Measurements from ENCODE around the gene BCKDK. TPM values are rescaled to one million over a fixed set of nuclear protein-coding genes. Genes with fewer than 3 reads are reported as not detected.

The BCKDK gene
- total and polyA plus RNA-seq, 4 donors = 16.2 to 61.8 (median 33.9) TPM

DNA sequence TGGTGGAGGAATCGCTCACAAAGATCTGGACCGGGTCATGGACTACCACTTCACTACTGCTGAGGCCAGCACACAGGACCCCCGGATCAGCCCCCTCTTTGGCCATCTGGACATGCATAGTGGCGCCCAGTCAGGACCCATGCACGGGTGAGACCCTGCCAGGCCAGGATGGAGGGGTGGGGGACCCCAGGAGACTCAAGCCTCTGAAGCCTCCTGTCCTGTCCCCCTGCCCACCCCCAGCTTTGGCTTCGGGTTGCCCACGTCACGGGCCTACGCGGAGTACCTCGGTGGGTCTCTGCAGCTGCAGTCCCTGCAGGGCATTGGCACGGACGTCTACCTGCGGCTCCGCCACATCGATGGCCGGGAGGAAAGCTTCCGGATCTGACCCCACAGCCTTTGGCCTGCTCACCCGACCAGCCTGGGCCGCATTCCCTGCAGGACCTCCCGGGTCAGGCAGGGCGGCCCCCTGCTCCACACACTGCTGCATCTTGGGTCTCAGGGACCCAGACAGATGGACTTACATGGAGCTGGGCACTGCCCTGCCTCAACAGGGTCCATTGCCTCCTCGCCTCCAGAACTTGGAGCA is 3.8 kb downstream of the BCKDK start:
- Histone ChIP-seq H3K36me3 (ENCODE audit: control insufficient read depth in 4 of 4, insufficient read depth in 4 of 4, low read length in 4 of 4) (peaks cover 0 to 28% (median 7%) of the 10 kb centered on the region in 4 donors), H3K9ac (ENCODE audit: insufficient read depth in 1 of 2, low read length in 2 of 2) (no peak overlapping the region), H3K4me1 (ENCODE audit: control insufficient read depth in 5 of 5, insufficient read depth in 5 of 5, low read length in 5 of 5) (peaks cover 0 to 15% (median 0%) of the 10 kb centered on the region in 5 donors), H3K9me3 (ENCODE audit: control insufficient read depth in 4 of 4, insufficient read depth in 3 of 4, low read length in 3 of 4) (no peaks in the 10 kb centered on the region), H3K27me3 (ENCODE audit: control insufficient read depth in 3 of 3, insufficient read depth in 3 of 3, low read length in 2 of 3) (no peaks in the 10 kb centered on the region), H3K4me3 (no peak overlapping the region), H3K27ac (ENCODE audit: low read depth in 1 of 2, low read length in 1 of 2) (peak overlapping the region in 1 of 2 donors; percentile 60)
- TF ChIP-seq, protein P1, sequence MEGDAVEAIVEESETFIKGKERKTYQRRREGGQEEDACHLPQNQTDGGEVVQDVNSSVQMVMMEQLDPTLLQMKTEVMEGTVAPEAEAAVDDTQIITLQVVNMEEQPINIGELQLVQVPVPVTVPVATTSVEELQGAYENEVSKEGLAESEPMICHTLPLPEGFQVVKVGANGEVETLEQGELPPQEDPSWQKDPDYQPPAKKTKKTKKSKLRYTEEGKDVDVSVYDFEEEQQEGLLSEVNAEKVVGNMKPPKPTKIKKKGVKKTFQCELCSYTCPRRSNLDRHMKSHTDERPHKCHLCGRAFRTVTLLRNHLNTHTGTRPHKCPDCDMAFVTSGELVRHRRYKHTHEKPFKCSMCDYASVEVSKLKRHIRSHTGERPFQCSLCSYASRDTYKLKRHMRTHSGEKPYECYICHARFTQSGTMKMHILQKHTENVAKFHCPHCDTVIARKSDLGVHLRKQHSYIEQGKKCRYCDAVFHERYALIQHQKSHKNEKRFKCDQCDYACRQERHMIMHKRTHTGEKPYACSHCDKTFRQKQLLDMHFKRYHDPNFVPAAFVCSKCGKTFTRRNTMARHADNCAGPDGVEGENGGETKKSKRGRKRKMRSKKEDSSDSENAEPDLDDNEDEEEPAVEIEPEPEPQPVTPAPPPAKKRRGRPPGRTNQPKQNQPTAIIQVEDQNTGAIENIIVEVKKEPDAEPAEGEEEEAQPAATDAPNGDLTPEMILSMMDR (IDR thresholded peaks at IDR 0.05; ENCODE audit: control extremely low read depth, extremely low read depth) = no peak
- WGBS, 2 donors = 95 to 96% methylated on average over 23 of the region's 23 CpGs
- DNase-seq (no peak), ATAC-seq (ENCODE audit: insufficient read depth, low FRiP score) (no peak)

DNA sequence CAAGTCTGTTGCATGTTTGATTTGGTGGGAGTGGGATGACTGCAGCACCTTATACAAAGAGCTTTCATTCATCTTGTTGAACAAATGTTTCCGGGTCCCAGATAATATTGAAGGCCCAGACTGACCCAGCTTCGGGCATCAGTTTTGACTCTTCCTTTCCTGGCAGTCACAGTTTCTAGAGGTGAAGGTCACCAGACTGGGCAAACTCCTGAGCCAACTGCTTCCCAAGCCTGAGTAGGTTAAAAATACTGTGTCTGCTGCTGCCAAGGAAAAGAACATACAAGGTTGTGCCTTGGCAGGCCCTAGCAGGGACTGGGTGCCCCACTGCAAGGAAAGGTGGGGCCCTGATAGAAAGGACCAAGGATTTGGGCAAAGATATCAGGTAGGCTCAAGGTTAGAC is 4.5 kb downstream of the BCKDK start:
- DNase-seq (no peak), ATAC-seq (ENCODE audit: insufficient read depth, low FRiP score) (no peak)
- Histone ChIP-seq H3K9me3 (ENCODE audit: control insufficient read depth in 4 of 4, insufficient read depth in 3 of 4, low read length in 3 of 4) (no peaks in the 10 kb centered on the region), H3K36me3 (ENCODE audit: control insufficient read depth in 4 of 4, insufficient read depth in 4 of 4, low read length in 4 of 4) (peaks cover 0 to 28% (median 7%) of the 10 kb centered on the region in 4 donors), H3K4me3 (no peak overlapping the region), H3K27me3 (ENCODE audit: control insufficient read depth in 3 of 3, insufficient read depth in 3 of 3, low read length in 2 of 3) (no peaks in the 10 kb centered on the region), H3K9ac (ENCODE audit: insufficient read depth in 1 of 2, low read length in 2 of 2) (no peak overlapping the region), H3K4me1 (ENCODE audit: control insufficient read depth in 5 of 5, insufficient read depth in 5 of 5, low read length in 5 of 5) (peaks cover 0 to 15% (median 0%) of the 10 kb centered on the region in 5 donors), H3K27ac (ENCODE audit: low read depth in 1 of 2, low read length in 1 of 2) (peak overlapping the region in 1 of 2 donors; percentile 60)
- TF ChIP-seq, protein P1 (IDR thresholded peaks at IDR 0.05; ENCODE audit: control extremely low read depth, extremely low read depth) = no peak
- WGBS, 2 donors = 87 to 89% methylated on average over 2 of the region's 2 CpGs

DNA sequence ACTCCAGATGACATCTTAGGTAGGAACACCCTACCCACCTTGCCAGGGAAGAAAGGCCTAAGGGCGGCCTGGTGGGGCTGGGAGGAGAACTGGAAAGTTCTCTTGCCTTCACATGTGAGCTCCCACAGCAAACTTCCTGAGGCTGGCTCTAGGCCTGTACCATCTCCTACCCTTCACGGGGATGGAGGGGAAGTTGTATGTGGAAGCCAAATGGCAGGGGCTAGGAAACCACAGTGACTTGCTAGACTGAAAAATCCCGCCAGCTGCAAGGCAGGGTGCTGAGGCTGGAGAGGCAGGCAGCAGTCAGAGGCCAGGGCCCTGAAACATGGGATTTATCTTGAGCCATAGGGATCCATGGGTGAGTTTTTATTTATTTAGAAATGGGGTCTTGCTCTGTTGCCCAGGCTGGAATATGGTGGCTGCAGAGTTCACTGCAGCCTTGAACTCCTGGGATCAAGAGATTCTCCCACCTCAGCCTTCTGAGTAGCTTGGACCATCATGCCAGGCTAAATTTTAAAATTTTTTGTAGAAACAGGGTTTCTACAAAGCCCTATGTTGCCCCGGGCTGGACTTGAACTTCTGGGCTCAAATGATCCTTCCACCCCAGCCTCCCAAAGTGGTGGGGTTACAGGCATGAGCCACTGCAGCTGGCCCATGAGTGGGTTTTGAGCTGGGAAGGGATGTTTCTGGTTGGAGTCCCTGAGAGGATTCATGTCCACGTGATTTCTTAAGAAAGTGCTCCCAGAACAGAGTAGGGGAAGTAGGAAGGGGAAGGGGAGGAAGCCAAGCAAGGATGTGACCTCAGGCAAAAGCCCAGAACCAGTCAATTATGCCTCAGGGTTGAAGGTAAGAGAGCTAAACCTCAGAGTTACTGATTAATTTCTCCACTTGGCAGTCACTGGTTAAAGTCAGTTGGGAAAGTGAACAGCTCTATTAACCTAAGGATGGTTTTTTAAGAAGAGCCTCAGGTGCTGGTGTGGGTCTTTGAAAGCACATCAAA is 5.2 kb downstream of the BCKDK start:
- Histone ChIP-seq H3K4me1 (ENCODE audit: control insufficient read depth in 5 of 5, insufficient read depth in 5 of 5, low read length in 5 of 5) (peaks cover 0 to 15% (median 3%) of the 10 kb centered on the region in 5 donors), H3K27ac (ENCODE audit: low read depth in 1 of 2, low read length in 1 of 2) (peak overlapping the region; percentile 60 to 61), H3K27me3 (ENCODE audit: control insufficient read depth in 3 of 3, insufficient read depth in 3 of 3, low read length in 2 of 3) (no peaks in the 10 kb centered on the region)

More for the DNA sequence above, 5.2 kb downstream of the BCKDK start:
- H3K9ac ChIP-seq (ENCODE audit: insufficient read depth in 1 of 2, low read length in 2 of 2) = no peak overlapping the region
- H3K4me3 ChIP-seq = no peak overlapping the region
- H3K36me3 ChIP-seq (ENCODE audit: control insufficient read depth in 4 of 4, insufficient read depth in 4 of 4, low read length in 4 of 4) = peaks cover 0 to 28% (median 7%) of the 10 kb centered on the region in 4 donors
- no peak for ATAC-seq (ENCODE audit: insufficient read depth, low FRiP score)
- TF ChIP-seq, protein P1 (IDR thresholded peaks at IDR 0.05; ENCODE audit: control extremely low read depth, extremely low read depth) = no peak
- H3K9me3 ChIP-seq (ENCODE audit: control insufficient read depth in 4 of 4, insufficient read depth in 3 of 4, low read length in 3 of 4) = no peaks in the 10 kb centered on the region
- peak in 1 of 3 donors; percentile 47 for DNase-seq
- WGBS, 2 donors = 37 to 67% methylated on average over 5 of the region's 5 CpGs

Measured in lung (tissue), 12 donors.